SK-N-SH (cell line): ENCODE measurements around the gene GPRC5A. TPM values are rescaled to one million over a fixed set of nuclear protein-coding genes. Genes with fewer than 3 reads are reported as not detected.
A peak's percentile ranks its signal among the peaks of the same experiment; 100 is the strongest.

Experiments used
- CTCF ChIA-PET: fragments of 300-600, 350-600 bp; formaldehyde crosslinking; extraction: SDS; loops from one replicate; lab custom pipeline; 2021; lab: Yijun Ruan, JAX
- POLR2A ChIA-PET: fragments of 350-600 bp; sonication (Branson Sonifier 250); formaldehyde crosslinking; extraction: SDS; loops from one replicate; lab custom pipeline; 2020; ENCODE audit warnings: antibody characterized with exemption, inconsistent platforms; lab: Yijun Ruan, JAX
- DNase-seq: peaks from one replicate; pipeline ENCODE4 v3.0.0; 2012
- H2AFZ ChIP-seq: fragments of 200-600 bp; sonication (generic); 2 replicates; pipeline ENCODE4 v1.8.1; 2016; ENCODE audit warnings: antibody characterized with exemption, mild to moderate bottlenecking, low read depth
- H3F3A ChIP-seq: fragments of 200-600 bp; sonication (generic); replicated peaks from 2 replicates; pipeline ENCODE3; 2016; ENCODE audit warnings: antibody characterized with exemption, mild to moderate bottlenecking; ENCODE audit not compliant: insufficient read depth
- H3K27ac ChIP-seq, 2 experiments: fragments of 200-500 bp in 1 of 2; fragments of 200-600 bp in 1 of 2; sonication (Bioruptor generic) in 1 of 2; sonication (generic), shearing (Covaris generic) in 1 of 2; 2 replicates each; pipeline versions ENCODE4 v1.5.1 to v1.6.1; 2014 to 2016; ENCODE audit warnings: low read depth in 2 of 2, inconsistent platforms in 1 of 2, low read length in 1 of 2, mild to moderate bottlenecking in 1 of 2, mixed read lengths in 1 of 2
- H3K27me3 ChIP-seq: fragments of 200-600 bp; sonication (generic), shearing (Covaris generic); 2 replicates; pipeline ENCODE4 v1.6.1; 2016; ENCODE audit warnings: mixed run types; ENCODE audit not compliant: insufficient read depth
- H3K36me3 ChIP-seq, 2 experiments: fragments of 200-500 bp in 1 of 2; fragments of 200-600 bp in 1 of 2; sonication (Bioruptor generic) in 1 of 2; sonication (generic) in 1 of 2; replicated peaks in 1 of 2; 2 replicates each; pipeline versions ENCODE3 to v1.5.1; 2014 to 2016; ENCODE audit warnings: low read length in 1 of 2, mild to moderate bottlenecking in 1 of 2; ENCODE audit not compliant: insufficient read depth in 2 of 2, control insufficient read depth in 1 of 2
- H3K4me1 ChIP-seq, 2 experiments: fragments of 200-500 bp in 1 of 2; fragments of 200-600 bp in 1 of 2; sonication (Bioruptor generic) in 1 of 2; sonication (generic), shearing (Covaris generic) in 1 of 2; 2 replicates each; pipeline versions ENCODE4 v1.5.1 to v1.6.1; 2014 to 2016; ENCODE audit warnings: low read depth in 1 of 2, low read length in 1 of 2, mixed run types in 1 of 2; ENCODE audit not compliant: insufficient read depth in 2 of 2, control insufficient read depth in 1 of 2
- H3K4me2 ChIP-seq: fragments of 200-600 bp; sonication (generic), shearing (Covaris generic); 2 replicates; pipeline ENCODE4 v1.6.1; 2017; ENCODE audit warnings: mixed run types
- H3K4me3 ChIP-seq, 2 experiments: fragments of 200-500 bp in 1 of 2; fragments of 200-600 bp in 1 of 2; sonication (Bioruptor generic) in 1 of 2; sonication (generic), shearing (Covaris generic) in 1 of 2; 2 replicates each; pipeline versions ENCODE4 v1.5.1 to v1.8.1; 2014 to 2016; ENCODE audit warnings: low read depth in 2 of 2, inconsistent platforms in 1 of 2, low read length in 1 of 2, mild to moderate bottlenecking in 1 of 2, mixed read lengths in 1 of 2, moderate library complexity in 1 of 2
- H3K79me2 ChIP-seq: fragments of 200-600 bp; sonication (generic); 2 replicates; pipeline ENCODE4 v1.8.1; 2017; ENCODE audit warnings: mild to moderate bottlenecking; ENCODE audit not compliant: insufficient read depth
- H3K9ac ChIP-seq: fragments of 200-600 bp; sonication (generic); 2 replicates; pipeline ENCODE4 v1.6.1; 2017; ENCODE audit warnings: mixed run types
- H3K9me2 ChIP-seq: fragments of 200-600 bp; sonication (generic); 2 replicates; pipeline ENCODE4 v1.6.1; 2017; ENCODE audit warnings: mixed run types
- H3K9me3 ChIP-seq: fragments of 200-600 bp; sonication (generic); 2 replicates; pipeline ENCODE4 v1.6.1; 2017; ENCODE audit warnings: mixed run types, mild to moderate bottlenecking, moderate library complexity
- H4K20me1 ChIP-seq: fragments of 200-600 bp; sonication (generic); 2 replicates; pipeline ENCODE4 v1.6.1; 2017; ENCODE audit warnings: mild to moderate bottlenecking, mixed run types; ENCODE audit not compliant: insufficient read depth
- CTCF ChIP-seq: fragments of 200-600 bp; sonication (generic); IDR thresholded peaks from 2 replicates; pipeline ENCODE4 v1.6.1; 2017; ENCODE audit warnings: antibody characterized with exemption, mild to moderate bottlenecking, moderate library complexity
- EZH2phosphoT487 ChIP-seq: fragments of 200-600 bp; sonication (generic); IDR thresholded peaks from 2 replicates; pipeline ENCODE4 v1.6.1; 2017; ENCODE audit warnings: low read depth, mixed run types, mild to moderate bottlenecking, antibody characterized with exemption, moderate library complexity, borderline replicate concordance
- FOSL2 ChIP-seq: IDR thresholded peaks from 2 replicates; pipeline ENCODE4 v1.4.0; 2012; ENCODE audit warnings: low read depth, mild to moderate bottlenecking, moderate library complexity, borderline replicate concordance
- FOXJ3 ChIP-seq: sonication (generic); formaldehyde crosslinking; IDR thresholded peaks from 2 replicates; pipeline ENCODE4 v1.5.1; 2020; ENCODE audit warnings: mild to moderate bottlenecking, missing genetic modification reagents
- NRF1 ChIP-seq: IDR thresholded peaks from 2 replicates; pipeline ENCODE4 v1.6.1; 2012; ENCODE audit warnings: low read depth, mild to moderate bottlenecking, low read length
- RCOR1 ChIP-seq: fragments of 150-350 bp; IDR thresholded peaks from 2 replicates; pipeline ENCODE4 v1.6.1; 2017; ENCODE audit warnings: antibody characterized with exemption, low read length
- RXRA ChIP-seq: IDR thresholded peaks from 2 replicates; pipeline ENCODE4 v1.4.0; 2012; ENCODE audit warnings: low read depth, mild to moderate bottlenecking, borderline replicate concordance
- TCF12 ChIP-seq: IDR thresholded peaks from 2 replicates; pipeline ENCODE4 v1.4.0; 2012
- WGBS: methylation state at CpG from one replicate; pipeline ENCODE4 v1.1.6; 2017; ENCODE audit warnings: low lambda C conversion rate; 5-methylcytosine and 5-hydroxymethylcytosine counted together
- polyA plus RNA-seq, 3 experiments: library from polyadenylated mRNA; depleted of rRNA; stranded (reverse); fragments of >200 nt; gene quantifications; 2 replicates each; pipeline ENCODE4 v1.2.3, GENCODE V29; 2012
- TF ChIP-seq, protein P1 (sequence below): fragments of 150-350 bp; IDR thresholded peaks from 2 replicates; pipeline ENCODE4 v1.6.1; 2016; ENCODE audit warnings: mild to moderate bottlenecking, low read depth, low read length

The GPRC5A gene
- polyA plus RNA-seq, 1 of the 3 experiments (the other 2 are of a cell fraction) = 12.7 TPM

- H3K79me2 ChIP-seq = no peaks in the 10 kb centered on the region
- 65% methylated on average over 9 of the region's 9 CpGs for WGBS
- peaks cover 9 to 10% of the 10 kb centered on the region in 2 experiments for H3K4me1 ChIP-seq
- H4K20me1 ChIP-seq = no peaks in the 10 kb centered on the region
- H3K27me3 ChIP-seq = no peaks in the 10 kb centered on the region
- H3K4me2 ChIP-seq = no peak overlapping the region
- H3K4me3 ChIP-seq = no peak overlapping the region
- peak; percentile 61 for DNase-seq
- POLR2A ChIA-PET = interaction anchor here (1.5 kb wide), 1 partner anchor 86 kb away, joined by 5 read pairs; no protein-coding TSS in a partner anchor
- no peak overlapping the region for H2AFZ ChIP-seq
- TF ChIP-seq CTCF (no peak), TCF12 (no peak), RCOR1 (peak; percentile 32), RXRA (no peak)
- TF ChIP-seq, all 33 proteins: peak for 1
- H3K9ac ChIP-seq = no peak overlapping the region
- CTCF ChIA-PET = interaction anchor here (1.1 to 1.8 kb wide), 9 partner anchors 9 to 334 kb away, joined by 3 to 9 read pairs (median 5); partner anchors contain the start of gene GPRC5A
- H3K36me3 ChIP-seq = no peaks in the 10 kb centered on the region
- no peaks in the 10 kb centered on the region for H3K9me3 ChIP-seq
- peaks cover 5% of the 10 kb centered on the region for H3F3A ChIP-seq
- no peaks in the 10 kb centered on the region for H3K9me2 ChIP-seq
- peak overlapping the region in 1 of 2 experiments; percentile 30; a peak in 1 of 4 replicates for H3K27ac ChIP-seq
Measured at GRCh38 chr12:12877781-12878455, 13.4 kb upstream of the GPRC5A start.

GRCh38 chr12:12880537-12880936, 10.8 kb upstream of the GPRC5A start:
- Histone ChIP-seq H3K9ac (no peak overlapping the region), H3K36me3 (no peaks in the 10 kb centered on the region), H3K79me2 (no peaks in the 10 kb centered on the region), H3K27me3 (no peaks in the 10 kb centered on the region), H2AFZ (no peak overlapping the region), H3K9me2 (no peaks in the 10 kb centered on the region), H3K4me3 (no peak overlapping the region), H3K4me1 (peaks cover 5 to 9% of the 10 kb centered on the region in 2 experiments; a peak in 2 of 4 replicates), H3K27ac (no peak overlapping the region), H3F3A (peaks cover 5% of the 10 kb centered on the region), H4K20me1 (no peaks in the 10 kb centered on the region), H3K9me3 (no peaks in the 10 kb centered on the region), H3K4me2 (no peak overlapping the region)
- ChIA-PET CTCF (interaction anchor here (0.7 to 2.3 kb wide), 3 partner anchors 7 to 331 kb away, joined by 3 to 7 read pairs (median 3); partner anchors contain the start of gene DDX47), POLR2A (no interaction called here)
- no peak for DNase-seq
- TF ChIP-seq FOXJ3 (CRISPR knock-in tag) (no peak), FOSL2 (no peak), EZH2phosphoT487 (no peak), NRF1 (no peak)
- TF ChIP-seq, protein P1, sequence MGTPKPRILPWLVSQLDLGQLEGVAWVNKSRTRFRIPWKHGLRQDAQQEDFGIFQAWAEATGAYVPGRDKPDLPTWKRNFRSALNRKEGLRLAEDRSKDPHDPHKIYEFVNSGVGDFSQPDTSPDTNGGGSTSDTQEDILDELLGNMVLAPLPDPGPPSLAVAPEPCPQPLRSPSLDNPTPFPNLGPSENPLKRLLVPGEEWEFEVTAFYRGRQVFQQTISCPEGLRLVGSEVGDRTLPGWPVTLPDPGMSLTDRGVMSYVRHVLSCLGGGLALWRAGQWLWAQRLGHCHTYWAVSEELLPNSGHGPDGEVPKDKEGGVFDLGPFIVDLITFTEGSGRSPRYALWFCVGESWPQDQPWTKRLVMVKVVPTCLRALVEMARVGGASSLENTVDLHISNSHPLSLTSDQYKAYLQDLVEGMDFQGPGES = no peak
- WGBS = 88% methylated on average over 6 of the region's 6 CpGs
